Measurements from ENCODE around the gene ANKRD12. TPM values are rescaled to one million over a fixed set of nuclear protein-coding genes. Genes with fewer than 3 reads are reported as not detected.

ANKRD12 gene
- total and polyA plus RNA-seq, 2 of the 4 experiments (the other 2 are of a cell fraction) = 2.6 to 12.9 TPM

DNA sequence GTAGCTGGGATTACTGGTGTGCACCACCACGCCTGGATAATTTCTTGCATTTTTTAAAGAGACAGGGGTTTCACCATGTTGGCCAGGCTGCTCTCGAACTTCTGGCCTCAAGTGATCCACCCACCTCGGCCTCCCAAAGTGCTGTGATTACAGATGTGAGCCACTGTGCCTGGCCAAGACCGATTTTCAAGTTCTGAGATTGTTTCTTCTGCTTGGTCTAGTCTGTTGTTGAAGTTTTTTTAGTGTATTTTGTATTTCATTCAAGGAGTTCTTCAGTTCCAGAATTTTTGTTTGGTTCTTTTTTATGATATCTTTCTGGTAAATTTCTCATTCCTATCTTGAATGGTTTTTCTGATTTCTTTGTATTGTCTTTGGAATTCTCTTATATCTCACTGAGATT is 96.4 kb downstream of the ANKRD12 start:
- no TSS peak for BruUV-seq (replicated peaks)
- H3K4me2 ChIP-seq (ENCODE audit: low read depth, low read length) = no peak overlapping the region
- no peak overlapping the region for H2BK15ac ChIP-seq (ENCODE audit: low read depth, low read length)
- no peak overlapping the region for H4K8ac ChIP-seq (ENCODE audit: low read depth in 2 of 2, low read length in 2 of 2)
- no peak overlapping the region for H3K4me3 ChIP-seq (ENCODE audit: insufficient read depth, low read depth, low read length)
- H3K4me1 ChIP-seq (ENCODE audit: control insufficient read depth, insufficient read depth, low read length) = peaks cover 2% of the 10 kb centered on the region; the same call in 1 of the 2 replicates
- TF ChIP-seq CEBPB (IDR thresholded peaks at IDR 0.05; ENCODE audit: low read depth, low read length) (no peak), RFX5 (IDR thresholded peaks at IDR 0.05; ENCODE audit: low read depth, low read length) (no peak), BHLHE40 (IDR thresholded peaks at IDR 0.05; ENCODE audit: low read depth, low read length) (no peak), SMC3 (IDR thresholded peaks at IDR 0.05; ENCODE audit: low read depth, low read length) (no peak), RCOR1 (IDR thresholded peaks at IDR 0.05; ENCODE audit: insufficient replicate concordance, low read length) (no peak), NFE2L2 (IDR thresholded peaks at IDR 0.05; ENCODE audit: low read depth, low read length) (no peak), CHD1 (IDR thresholded peaks at IDR 0.05; ENCODE audit: low read depth, low read length) (no peak), MAZ (IDR thresholded peaks at IDR 0.05; ENCODE audit: borderline replicate concordance, low read depth, low read length) (no peak), MXI1 (IDR thresholded peaks at IDR 0.05; ENCODE audit: borderline replicate concordance, low read depth, low read length) (no peak), POLR2A (IDR thresholded peaks at IDR 0.05; ENCODE audit: low read depth, low read length) (no peak)
- TF ChIP-seq, protein P1, sequence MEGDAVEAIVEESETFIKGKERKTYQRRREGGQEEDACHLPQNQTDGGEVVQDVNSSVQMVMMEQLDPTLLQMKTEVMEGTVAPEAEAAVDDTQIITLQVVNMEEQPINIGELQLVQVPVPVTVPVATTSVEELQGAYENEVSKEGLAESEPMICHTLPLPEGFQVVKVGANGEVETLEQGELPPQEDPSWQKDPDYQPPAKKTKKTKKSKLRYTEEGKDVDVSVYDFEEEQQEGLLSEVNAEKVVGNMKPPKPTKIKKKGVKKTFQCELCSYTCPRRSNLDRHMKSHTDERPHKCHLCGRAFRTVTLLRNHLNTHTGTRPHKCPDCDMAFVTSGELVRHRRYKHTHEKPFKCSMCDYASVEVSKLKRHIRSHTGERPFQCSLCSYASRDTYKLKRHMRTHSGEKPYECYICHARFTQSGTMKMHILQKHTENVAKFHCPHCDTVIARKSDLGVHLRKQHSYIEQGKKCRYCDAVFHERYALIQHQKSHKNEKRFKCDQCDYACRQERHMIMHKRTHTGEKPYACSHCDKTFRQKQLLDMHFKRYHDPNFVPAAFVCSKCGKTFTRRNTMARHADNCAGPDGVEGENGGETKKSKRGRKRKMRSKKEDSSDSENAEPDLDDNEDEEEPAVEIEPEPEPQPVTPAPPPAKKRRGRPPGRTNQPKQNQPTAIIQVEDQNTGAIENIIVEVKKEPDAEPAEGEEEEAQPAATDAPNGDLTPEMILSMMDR (conservative IDR thresholded peaks at IDR 0.05; ENCODE audit: low read depth, low read length) = no peak
- TF ChIP-seq, protein P2, sequence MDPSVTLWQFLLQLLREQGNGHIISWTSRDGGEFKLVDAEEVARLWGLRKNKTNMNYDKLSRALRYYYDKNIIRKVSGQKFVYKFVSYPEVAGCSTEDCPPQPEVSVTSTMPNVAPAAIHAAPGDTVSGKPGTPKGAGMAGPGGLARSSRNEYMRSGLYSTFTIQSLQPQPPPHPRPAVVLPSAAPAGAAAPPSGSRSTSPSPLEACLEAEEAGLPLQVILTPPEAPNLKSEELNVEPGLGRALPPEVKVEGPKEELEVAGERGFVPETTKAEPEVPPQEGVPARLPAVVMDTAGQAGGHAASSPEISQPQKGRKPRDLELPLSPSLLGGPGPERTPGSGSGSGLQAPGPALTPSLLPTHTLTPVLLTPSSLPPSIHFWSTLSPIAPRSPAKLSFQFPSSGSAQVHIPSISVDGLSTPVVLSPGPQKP (IDR thresholded peaks at IDR 0.05; ENCODE audit: borderline replicate concordance, low read depth, low read length) = no peak
- H4K91ac ChIP-seq (ENCODE audit: insufficient read depth, low read depth, low read length) = no peak overlapping the region
- H4K20me1 ChIP-seq (ENCODE audit: insufficient read depth, low read length) = no peaks in the 10 kb centered on the region; the same call in 1 of the 2 replicates
- no peak overlapping the region for H2AK5ac ChIP-seq (ENCODE audit: low read depth, low read length)
- in situ Hi-C loops (cut with MboI; ENCODE audit: low sequenced_read_pairs) = no loop called here
- 100% methylated on average over 2 of the region's 4 CpGs; no CpG with 5 or more reads in 1 of the 2 experiments for WGBS, 2 experiments (ENCODE audit: extremely low coverage in 2 of 2, insufficient read length in 1 of 2)
- H3K27me3 ChIP-seq (ENCODE audit: control insufficient read depth, insufficient read depth, low read length) = no peaks in the 10 kb centered on the region
- no peak overlapping the region for H3K9ac ChIP-seq (ENCODE audit: low read depth, low read length)
- intact Hi-C loops (cut with micrococcal nuclease) = no loop called here
- H3K9me1 ChIP-seq (ENCODE audit: insufficient read depth, low read length) = peaks cover 6% of the 10 kb centered on the region; the same call in 1 of the 2 replicates
- H2BK20ac ChIP-seq (ENCODE audit: low read depth, low read length) = no peak overlapping the region
- no peak for ATAC-seq (ENCODE audit: low read depth)
- H2BK120ac ChIP-seq (ENCODE audit: low read depth, low read length) = no peak overlapping the region
- no peak overlapping the region for H3K14ac ChIP-seq (replicated peaks; ENCODE audit: low read depth, low read length)
- peaks cover 17 to 36% of the 10 kb centered on the region in 2 experiments for H3K79me1 ChIP-seq (ENCODE audit: low read depth in 1 of 2, low read length in 2 of 2)
- H3K56ac ChIP-seq (ENCODE audit: extremely low read depth, insufficient read depth, low read length) = no peak overlapping the region
- no peak overlapping the region for H2BK5ac ChIP-seq (ENCODE audit: low read depth, low read length, poor library complexity, severe bottlenecking)
- no peak for DNase-seq
- no peak overlapping the region for H2AK9ac ChIP-seq (replicated peaks; ENCODE audit: low read depth, low read length, poor library complexity)
- no peak overlapping the region for H2AFZ ChIP-seq (replicated peaks; ENCODE audit: low read length, poor library complexity)
- dilution Hi-C loops (cut with HindIII; ENCODE audit: low sequenced_read_pairs, unreplicated experiment) = no loop called here
- no peak overlapping the region for H3K4ac ChIP-seq (ENCODE audit: low read depth, low read length)
- CTCF ChIA-PET = no interaction called here
- POLR2A ChIA-PET (ENCODE audit: unreplicated experiment) = no interaction called here
- no peak overlapping the region for H3K18ac ChIP-seq (ENCODE audit: low read depth, low read length)
- H4K5ac ChIP-seq (ENCODE audit: low read depth, low read length) = no peak overlapping the region
- no peak overlapping the region for H3K27ac ChIP-seq (ENCODE audit: insufficient read depth, low read length)
- no peak overlapping the region for H3K23ac ChIP-seq (ENCODE audit: low read depth, low read length)
- H3K9me3 ChIP-seq (ENCODE audit: control insufficient read depth, insufficient read depth, low read length) = peaks cover 11% of the 10 kb centered on the region
- H3K36me3 ChIP-seq (ENCODE audit: control insufficient read depth, insufficient read depth, low read length) = peaks cover 24% of the 10 kb centered on the region
